Measurements from ENCODE around the gene LRRC59. TPM values are rescaled to one million over a fixed set of nuclear protein-coding genes. Genes with fewer than 3 reads are reported as not detected.

Gene LRRC59
- total RNA-seq, 1 experiment from 2014 or later = 221 TPM

DNA sequence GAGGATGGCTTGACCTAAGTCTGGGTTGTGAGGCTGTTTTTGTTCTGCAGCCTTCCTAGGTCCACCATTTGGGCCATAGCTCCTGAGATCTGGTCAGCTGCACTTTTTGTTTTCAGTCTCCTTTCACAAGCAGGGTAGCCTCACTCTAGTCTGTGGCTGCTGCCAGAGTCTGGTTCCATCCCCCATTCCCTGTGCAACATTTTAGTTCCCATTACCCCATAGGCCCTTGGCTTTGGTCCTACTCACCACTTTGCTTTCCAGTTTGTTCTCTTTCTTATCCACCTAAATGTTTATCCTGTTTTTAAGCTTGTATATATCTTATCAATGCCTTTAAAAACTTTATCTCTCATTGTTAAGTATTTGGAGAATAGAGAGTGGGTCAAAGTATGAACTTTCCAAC is 57.9 kb downstream of the LRRC59 start:
- Histone ChIP-seq H2AFZ (ENCODE audit: low read depth, low read length, poor library complexity, severe bottlenecking) (no peak overlapping the region), H3K9ac (ENCODE audit: low read length) (no peak overlapping the region), H3K9me2 (ENCODE audit: insufficient read depth) (no peaks in the 10 kb centered on the region), H3K79me2 (ENCODE audit: insufficient read depth, low read length) (no peaks in the 10 kb centered on the region), H3K4me1 (ENCODE audit: control insufficient read depth in 1 of 2, insufficient read depth in 2 of 2, low read length in 2 of 2) (peaks cover 0 to 4% of the 10 kb centered on the region in 2 experiments; a peak in 2 of 4 replicates), H3K4me3 (replicated peaks in 1 of 2; ENCODE audit: low read depth in 1 of 2, low read length in 2 of 2) (no peak overlapping the region), H3K4me2 (ENCODE audit: low read length) (no peak overlapping the region), H3K9me3 (ENCODE audit: control insufficient read depth in 1 of 2, insufficient read depth in 1 of 2, low read depth in 1 of 2, low read length in 2 of 2) (no peaks in the 10 kb centered on the region), H3K27ac (ENCODE audit: low read depth, low read length) (no peak overlapping the region), H3K36me3 (ENCODE audit: control insufficient read depth in 1 of 2, insufficient read depth in 2 of 2, low read length in 2 of 2) (no peaks in the 10 kb centered on the region), H4K20me1 (ENCODE audit: insufficient read depth) (no peaks in the 10 kb centered on the region), H3K27me3 (ENCODE audit: insufficient read depth, low read length) (no peaks in the 10 kb centered on the region)
- intact Hi-C loops (cut with micrococcal nuclease) = no loop called here
- CTCF ChIA-PET = interaction anchor here (1.1 kb wide), 1 partner anchor 139 kb away, joined by 4 read pairs; no protein-coding TSS in a partner anchor
- no peak for ATAC-seq
- DNase-seq (ENCODE audit: low read depth, low spot score) = no peak
- no TSS peak for BruUV-seq (replicated peaks)
- TF ChIP-seq EZH2 (IDR thresholded peaks at IDR 0.05) = no peak
- TF ChIP-seq TCF7L2 (IDR thresholded peaks at IDR 0.05; ENCODE audit: borderline replicate concordance, extremely low read depth, insufficient read depth, insufficient read length) = no peak
- no peak for TF ChIP-seq YY1 (IDR thresholded peaks at IDR 0.05; ENCODE audit: extremely low read depth, insufficient replicate concordance, low read depth, low read length)
- TF ChIP-seq, protein P1, sequence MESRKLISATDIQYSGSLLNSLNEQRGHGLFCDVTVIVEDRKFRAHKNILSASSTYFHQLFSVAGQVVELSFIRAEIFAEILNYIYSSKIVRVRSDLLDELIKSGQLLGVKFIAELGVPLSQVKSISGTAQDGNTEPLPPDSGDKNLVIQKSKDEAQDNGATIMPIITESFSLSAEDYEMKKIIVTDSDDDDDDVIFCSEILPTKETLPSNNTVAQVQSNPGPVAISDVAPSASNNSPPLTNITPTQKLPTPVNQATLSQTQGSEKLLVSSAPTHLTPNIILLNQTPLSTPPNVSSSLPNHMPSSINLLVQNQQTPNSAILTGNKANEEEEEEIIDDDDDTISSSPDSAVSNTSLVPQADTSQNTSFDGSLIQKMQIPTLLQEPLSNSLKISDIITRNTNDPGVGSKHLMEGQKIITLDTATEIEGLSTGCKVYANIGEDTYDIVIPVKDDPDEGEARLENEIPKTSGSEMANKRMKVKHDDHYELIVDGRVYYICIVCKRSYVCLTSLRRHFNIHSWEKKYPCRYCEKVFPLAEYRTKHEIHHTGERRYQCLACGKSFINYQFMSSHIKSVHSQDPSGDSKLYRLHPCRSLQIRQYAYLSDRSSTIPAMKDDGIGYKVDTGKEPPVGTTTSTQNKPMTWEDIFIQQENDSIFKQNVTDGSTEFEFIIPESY (IDR thresholded peaks at IDR 0.05; ENCODE audit: extremely low read depth, insufficient replicate concordance, low read length) = no peak
- no peak for TF ChIP-seq POLR2A (IDR thresholded peaks at IDR 0.05; ENCODE audit: borderline replicate concordance, extremely low read depth, insufficient read depth, insufficient read length)
- TF ChIP-seq, protein P2, sequence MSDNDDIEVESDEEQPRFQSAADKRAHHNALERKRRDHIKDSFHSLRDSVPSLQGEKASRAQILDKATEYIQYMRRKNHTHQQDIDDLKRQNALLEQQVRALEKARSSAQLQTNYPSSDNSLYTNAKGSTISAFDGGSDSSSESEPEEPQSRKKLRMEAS (IDR thresholded peaks at IDR 0.05) = no peak
- TF ChIP-seq EGR1 (IDR thresholded peaks at IDR 0.05; ENCODE audit: low read depth) = no peak
- TF ChIP-seq EZH2phosphoT487 (IDR thresholded peaks at IDR 0.05; ENCODE audit: borderline replicate concordance) = no peak
- TF ChIP-seq JUND (IDR thresholded peaks at IDR 0.05) = no peak
- TF ChIP-seq POLR2AphosphoS5 (IDR thresholded peaks at IDR 0.05; ENCODE audit: low read depth, low read length) = no peak
- TF ChIP-seq, protein P3, sequence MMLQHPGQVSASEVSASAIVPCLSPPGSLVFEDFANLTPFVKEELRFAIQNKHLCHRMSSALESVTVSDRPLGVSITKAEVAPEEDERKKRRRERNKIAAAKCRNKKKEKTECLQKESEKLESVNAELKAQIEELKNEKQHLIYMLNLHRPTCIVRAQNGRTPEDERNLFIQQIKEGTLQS (IDR thresholded peaks at IDR 0.05) = no peak
- no peak for TF ChIP-seq ZFX (IDR thresholded peaks at IDR 0.05)
- TF ChIP-seq ELF1 (IDR thresholded peaks at IDR 0.05; ENCODE audit: borderline replicate concordance, low read depth) = no peak
- TF ChIP-seq, protein P4, sequence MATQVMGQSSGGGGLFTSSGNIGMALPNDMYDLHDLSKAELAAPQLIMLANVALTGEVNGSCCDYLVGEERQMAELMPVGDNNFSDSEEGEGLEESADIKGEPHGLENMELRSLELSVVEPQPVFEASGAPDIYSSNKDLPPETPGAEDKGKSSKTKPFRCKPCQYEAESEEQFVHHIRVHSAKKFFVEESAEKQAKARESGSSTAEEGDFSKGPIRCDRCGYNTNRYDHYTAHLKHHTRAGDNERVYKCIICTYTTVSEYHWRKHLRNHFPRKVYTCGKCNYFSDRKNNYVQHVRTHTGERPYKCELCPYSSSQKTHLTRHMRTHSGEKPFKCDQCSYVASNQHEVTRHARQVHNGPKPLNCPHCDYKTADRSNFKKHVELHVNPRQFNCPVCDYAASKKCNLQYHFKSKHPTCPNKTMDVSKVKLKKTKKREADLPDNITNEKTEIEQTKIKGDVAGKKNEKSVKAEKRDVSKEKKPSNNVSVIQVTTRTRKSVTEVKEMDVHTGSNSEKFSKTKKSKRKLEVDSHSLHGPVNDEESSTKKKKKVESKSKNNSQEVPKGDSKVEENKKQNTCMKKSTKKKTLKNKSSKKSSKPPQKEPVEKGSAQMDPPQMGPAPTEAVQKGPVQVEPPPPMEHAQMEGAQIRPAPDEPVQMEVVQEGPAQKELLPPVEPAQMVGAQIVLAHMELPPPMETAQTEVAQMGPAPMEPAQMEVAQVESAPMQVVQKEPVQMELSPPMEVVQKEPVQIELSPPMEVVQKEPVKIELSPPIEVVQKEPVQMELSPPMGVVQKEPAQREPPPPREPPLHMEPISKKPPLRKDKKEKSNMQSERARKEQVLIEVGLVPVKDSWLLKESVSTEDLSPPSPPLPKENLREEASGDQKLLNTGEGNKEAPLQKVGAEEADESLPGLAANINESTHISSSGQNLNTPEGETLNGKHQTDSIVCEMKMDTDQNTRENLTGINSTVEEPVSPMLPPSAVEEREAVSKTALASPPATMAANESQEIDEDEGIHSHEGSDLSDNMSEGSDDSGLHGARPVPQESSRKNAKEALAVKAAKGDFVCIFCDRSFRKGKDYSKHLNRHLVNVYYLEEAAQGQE (IDR thresholded peaks at IDR 0.05; ENCODE audit: low read depth) = no peak
- no peak for TF ChIP-seq RAD21 (IDR thresholded peaks at IDR 0.05; ENCODE audit: low read depth)
- TF ChIP-seq, protein P5, sequence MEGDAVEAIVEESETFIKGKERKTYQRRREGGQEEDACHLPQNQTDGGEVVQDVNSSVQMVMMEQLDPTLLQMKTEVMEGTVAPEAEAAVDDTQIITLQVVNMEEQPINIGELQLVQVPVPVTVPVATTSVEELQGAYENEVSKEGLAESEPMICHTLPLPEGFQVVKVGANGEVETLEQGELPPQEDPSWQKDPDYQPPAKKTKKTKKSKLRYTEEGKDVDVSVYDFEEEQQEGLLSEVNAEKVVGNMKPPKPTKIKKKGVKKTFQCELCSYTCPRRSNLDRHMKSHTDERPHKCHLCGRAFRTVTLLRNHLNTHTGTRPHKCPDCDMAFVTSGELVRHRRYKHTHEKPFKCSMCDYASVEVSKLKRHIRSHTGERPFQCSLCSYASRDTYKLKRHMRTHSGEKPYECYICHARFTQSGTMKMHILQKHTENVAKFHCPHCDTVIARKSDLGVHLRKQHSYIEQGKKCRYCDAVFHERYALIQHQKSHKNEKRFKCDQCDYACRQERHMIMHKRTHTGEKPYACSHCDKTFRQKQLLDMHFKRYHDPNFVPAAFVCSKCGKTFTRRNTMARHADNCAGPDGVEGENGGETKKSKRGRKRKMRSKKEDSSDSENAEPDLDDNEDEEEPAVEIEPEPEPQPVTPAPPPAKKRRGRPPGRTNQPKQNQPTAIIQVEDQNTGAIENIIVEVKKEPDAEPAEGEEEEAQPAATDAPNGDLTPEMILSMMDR (IDR thresholded peaks at IDR 0.05 in 2 of 3, conservative IDR thresholded peaks at IDR 0.05 in 1 of 3; ENCODE audit: borderline replicate concordance in 1 of 3, insufficient read depth in 1 of 3, low read depth in 2 of 3, low read length in 2 of 3) = no peak
- no peak for TF ChIP-seq SP1 (IDR thresholded peaks at IDR 0.05; ENCODE audit: low read depth)
- RAD21 ChIA-PET (ENCODE audit: low non-redundant PET in 1 of 2, low total read pairs in 2 of 2, uncharacterized antibody in 2 of 2, unreplicated experiment in 2 of 2) = no interaction called here
- POLR2A ChIA-PET = no interaction called here
